Embryonic facial prominence (tissue), 1 donor: ENCODE measurements around the gene BAG5.
"Not testable (repeated sequence)": the region's sequence is repeated elsewhere in the genome, so short reads cannot be mapped to it uniquely, and the experiment has no call there.

Source experiments
- DNase-seq: peaks from one replicate; pipeline ENCODE4 v3.0.0-alpha.2; 2016; ENCODE audit errors: extremely low spot score

The BAG5 gene, protein sequence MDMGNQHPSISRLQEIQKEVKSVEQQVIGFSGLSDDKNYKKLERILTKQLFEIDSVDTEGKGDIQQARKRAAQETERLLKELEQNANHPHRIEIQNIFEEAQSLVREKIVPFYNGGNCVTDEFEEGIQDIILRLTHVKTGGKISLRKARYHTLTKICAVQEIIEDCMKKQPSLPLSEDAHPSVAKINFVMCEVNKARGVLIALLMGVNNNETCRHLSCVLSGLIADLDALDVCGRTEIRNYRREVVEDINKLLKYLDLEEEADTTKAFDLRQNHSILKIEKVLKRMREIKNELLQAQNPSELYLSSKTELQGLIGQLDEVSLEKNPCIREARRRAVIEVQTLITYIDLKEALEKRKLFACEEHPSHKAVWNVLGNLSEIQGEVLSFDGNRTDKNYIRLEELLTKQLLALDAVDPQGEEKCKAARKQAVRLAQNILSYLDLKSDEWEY

DNA sequence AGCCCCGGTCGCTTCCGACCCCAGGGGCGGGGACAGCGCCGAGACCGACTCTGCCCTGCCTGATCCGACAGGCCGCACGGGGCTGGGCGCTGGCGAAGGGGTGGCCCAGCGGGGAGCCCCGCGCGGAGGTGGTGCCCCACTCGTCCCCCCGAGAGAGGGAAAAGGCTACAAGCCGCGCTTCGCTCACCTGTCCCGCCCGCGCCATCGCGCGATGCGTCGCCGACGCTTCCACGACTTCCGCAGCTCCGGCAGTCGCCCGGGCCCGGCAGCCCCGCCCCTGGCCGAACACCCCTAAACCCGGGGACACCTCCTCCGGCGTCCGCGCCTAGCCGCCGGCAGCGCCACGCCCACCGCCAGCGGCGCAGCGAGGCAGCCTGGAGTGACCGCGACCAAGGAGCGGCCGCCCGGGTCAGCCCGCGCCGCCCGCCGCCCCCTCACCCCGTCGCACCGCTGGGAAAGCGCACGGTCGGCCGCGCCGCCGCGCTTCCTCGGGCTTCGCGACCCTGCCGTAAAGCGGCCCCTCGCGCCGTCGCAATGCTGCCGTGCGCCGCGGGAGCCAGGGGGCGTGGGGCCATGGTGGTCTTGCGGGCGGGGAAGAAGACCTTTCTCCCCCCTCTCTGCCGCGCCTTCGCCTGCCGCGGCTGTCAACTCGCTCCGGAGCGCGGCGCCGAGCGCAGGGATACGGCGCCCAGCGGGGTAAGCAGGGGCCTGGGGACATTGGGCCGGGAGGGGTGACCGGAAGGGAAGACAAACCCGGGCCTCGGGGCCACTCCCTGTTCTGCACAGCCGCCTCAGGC, at the start of gene BAG5, which contains the start of gene COA8:
Gene BAG5, minus strand, starts transcription at position 229 of the 797 bp plus-strand sequence. CDS start 1,493 bp downstream, outside the sequence.
Gene COA8, plus strand, starts transcription at position 532 of the 797 bp plus-strand sequence. Its CDS starts 42 bp downstream, at position 574.
- peak; percentile 48 for DNase-seq

DNA sequence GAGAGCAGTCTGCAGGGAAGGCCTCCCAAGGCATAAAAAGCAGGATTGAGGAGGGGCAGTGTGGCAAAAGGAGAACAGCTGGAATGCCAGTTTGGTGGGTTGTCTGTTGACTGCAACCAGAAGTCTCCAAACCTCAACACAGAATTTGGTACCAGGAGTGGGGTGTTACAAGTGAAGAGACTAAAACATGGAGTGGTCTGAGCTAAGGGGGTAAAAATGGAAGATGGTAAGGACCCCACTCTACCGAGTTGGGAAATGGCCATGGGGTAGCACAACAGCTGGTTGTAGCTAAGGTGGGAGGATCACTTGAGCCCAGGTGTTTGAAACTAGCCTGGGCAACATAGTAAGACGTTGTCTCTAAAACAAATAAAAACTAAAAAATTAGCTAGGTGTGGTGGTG, 48.8 kb upstream of the BAG5 start:
- no peak for DNase-seq

DNA sequence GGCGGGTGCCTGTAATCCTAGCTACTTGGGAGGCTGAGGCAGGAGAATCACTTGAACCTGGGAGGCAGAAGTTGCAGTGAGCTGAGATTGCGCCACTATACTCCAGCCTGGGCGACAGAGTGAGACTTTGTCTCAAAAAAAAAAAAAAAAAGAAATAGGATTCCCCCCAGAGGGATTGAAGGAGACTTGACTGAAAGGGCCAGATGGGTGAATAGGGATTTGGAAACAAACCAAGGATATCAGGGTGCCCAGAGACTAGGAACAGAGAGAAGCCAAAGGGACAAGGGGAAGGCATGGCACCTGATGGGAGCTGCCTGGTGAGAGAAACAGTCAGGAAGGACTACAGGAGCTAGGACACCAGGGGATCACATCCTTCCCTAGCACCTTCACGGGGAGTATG, 46.6 kb upstream of the BAG5 start:
- not testable (repeated sequence) for DNase-seq

DNA sequence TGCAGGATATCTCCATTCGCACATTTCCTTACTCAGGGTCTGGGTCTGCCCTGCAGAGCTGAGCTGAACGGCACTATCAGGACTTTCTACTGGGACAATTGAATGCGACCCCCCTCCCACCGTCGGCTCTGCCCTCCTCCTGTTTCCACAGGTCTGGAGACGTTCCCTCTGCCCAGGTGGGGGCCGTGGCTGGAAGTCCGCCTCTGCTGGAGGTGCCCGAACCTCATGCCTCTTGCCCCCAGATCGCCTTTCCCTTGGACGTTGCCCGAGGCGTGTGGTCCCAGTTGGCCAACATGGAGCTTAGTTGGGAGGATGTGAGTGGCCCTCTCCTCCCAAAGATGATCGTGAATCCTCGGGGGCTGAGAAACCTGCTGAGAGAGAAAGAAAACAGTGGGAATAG, 45.4 kb upstream of the BAG5 start:
- DNase-seq: no peak

DNA sequence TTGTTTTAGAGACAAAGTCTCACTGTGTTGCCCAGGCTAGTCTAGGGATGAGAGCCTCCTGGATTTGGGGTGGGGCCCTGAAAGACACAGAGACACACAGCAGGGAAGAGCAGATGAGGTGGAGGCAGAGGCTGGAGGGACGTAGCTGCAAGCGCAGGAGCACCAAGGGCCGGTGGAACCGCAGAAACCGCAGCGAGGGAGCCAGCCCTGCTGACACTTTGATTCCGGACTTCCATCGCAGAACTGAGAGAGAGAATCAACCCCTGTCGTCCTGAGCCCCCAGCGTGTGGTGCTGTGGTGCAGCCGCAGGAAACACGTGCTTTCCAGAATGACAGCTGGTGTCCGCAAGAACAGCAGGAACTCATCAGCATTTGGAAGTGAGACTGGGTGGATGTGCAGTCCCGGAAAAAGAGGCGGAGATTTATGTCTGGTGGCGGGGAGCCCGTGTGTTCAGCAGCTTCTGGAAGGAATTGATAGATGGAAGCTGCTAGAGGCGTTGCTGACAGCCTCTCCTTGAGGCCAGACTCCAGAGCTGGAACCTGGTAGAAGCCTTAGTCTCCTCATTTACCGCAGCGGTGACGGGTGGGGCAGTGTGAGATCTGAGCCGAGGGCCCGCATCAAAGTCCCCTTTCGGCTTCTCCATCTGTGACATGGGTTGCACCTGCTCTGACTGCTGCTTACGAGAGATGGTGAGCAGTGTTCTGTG, 44.7 kb upstream of the BAG5 start:
- DNase-seq: peak; percentile 83

DNA sequence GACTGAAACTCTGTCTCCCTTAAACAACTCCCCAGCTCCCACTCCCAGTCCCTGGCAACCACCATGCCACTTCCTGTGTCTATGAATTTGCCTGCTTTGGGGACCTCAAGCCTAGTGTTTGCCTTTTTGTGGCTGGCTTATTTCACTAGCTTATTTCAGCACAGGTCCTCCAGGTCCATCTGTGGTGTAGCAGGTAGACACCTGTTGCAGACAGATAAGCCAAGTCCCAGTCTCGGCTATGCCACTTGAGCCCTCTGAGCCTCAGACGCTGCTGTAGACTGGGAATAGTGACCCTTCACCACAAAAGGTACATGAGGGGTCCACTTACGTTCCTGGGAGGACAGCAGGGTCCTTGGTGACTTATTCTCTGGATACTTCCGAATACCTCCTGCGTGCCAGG, 42.2 kb upstream of the BAG5 start:
- no peak for DNase-seq

DNA sequence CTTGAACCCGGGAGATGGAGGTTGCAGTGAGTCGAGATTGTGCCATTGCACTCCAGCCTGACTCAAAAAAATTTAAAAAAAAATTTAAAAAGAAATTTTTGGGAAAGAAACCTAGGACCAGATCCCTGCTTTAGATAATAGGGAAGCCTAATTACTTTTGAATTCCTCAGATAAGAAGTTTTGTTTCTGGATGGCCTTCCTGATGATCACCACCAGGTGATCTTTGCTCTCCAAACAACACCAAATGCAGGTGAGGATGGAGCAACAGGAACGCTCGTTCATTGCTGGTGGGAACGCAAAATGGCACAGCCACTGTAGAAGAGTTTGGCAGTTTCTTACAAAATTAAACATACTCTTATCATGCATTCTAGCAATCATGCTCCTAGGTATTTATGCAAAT, 38.0 kb upstream of the BAG5 start:
- DNase-seq: no peak

DNA sequence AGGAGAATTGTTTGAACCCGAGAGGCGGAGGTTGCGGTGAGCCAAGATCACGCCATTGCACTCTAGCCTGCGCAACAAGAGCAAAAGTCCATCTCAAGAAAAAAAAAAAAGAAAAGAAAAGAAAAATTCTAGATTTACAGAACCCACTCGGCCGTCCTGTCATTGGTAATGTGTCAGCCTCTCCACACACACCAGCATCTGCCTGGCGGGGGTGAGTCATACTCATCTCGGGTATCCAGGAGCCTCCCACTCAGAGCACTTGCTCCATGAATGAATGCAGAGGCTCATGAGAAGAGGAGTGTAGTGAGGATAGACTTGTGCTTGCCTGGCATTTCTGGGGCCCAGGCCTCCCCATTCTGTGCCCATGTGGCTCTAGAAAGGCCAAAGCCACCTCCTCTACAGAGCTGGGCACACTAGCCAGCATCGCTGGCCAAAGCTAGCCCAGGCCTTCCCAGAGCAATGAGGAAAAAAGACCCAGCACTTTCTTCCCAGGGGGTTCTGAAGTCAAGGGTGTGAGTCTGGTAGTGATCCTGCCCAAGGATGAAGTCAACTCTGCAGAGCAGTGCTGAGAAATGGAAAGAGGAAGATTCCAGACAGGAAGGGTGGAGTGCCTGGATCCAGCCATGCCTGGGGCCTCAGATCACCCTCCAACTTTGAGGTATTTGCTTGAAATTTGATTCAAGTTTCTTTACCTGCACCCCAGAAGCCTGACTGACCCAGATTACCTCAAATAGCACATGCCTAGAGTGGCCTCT, 35.3 kb upstream of the BAG5 start:
- DNase-seq: no peak

DNA sequence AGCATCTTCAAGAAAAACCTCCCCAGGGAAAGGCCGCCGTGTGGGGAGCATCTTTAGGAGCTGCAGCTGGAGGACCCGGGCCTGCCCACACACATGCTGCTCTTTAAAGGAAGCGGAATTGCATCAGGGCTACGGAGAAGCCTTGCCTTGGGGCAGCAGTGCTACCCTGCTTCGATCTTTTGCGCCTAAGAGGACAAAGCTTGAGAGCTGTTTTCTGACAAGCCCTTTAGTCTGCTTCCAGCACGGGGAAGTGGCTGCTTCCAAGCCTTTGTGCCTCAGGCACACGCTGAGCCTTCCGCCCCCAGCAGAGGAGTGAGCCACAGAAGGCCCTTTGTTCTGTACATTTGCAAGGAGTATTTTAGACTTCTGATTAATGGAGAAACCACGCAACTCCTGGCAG, 31.8 kb upstream of the BAG5 start:
- DNase-seq: no peak

DNA sequence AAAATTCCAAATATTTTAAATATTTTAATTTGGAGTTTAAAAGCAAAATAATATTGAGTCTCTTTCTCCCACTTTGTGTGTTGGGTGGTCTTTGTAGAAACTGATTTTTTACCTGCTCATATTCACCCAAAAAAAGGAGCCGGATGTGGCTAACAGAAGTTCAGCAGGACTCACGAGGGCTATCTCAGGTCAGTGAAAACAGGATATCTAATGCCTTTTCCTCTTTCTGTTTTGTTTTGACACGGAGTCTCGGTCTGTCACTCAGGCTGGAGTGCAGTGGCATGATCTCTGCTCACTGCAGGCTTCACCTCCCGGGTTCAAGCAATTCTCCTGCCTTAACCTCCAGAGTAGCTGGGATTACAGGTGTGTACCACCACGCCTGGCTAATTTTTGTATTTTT, 31.1 kb upstream of the BAG5 start:
- DNase-seq: no peak

DNA sequence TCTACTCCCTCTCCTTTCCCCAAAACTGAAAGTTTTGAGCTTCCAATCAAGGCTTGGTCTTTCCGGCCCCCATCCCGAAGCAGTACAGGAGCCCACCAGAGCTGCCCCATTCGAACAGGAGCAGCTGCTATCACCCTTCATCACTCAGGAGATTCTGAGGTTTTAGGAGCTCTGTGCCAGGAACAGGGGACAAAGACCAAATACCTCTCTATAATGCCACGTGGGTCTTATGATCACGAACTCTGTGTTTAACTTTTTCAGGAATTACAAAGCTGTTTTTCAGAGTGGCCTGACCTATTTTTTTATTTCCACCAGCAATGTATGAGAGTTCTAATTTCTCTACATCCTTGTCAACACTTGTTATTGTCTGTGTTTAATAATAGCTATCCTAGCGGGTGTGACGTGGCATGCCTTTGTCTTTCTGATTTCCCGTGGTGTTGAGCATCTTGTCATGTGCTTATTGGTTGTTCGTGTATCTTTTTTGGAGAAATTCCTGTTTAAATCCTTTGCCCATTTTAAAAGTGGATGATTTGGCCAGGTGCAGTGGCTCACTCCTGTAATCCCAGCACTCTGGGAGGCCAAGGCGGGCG, 22.0 kb upstream of the BAG5 start:
- no peak for DNase-seq

DNA sequence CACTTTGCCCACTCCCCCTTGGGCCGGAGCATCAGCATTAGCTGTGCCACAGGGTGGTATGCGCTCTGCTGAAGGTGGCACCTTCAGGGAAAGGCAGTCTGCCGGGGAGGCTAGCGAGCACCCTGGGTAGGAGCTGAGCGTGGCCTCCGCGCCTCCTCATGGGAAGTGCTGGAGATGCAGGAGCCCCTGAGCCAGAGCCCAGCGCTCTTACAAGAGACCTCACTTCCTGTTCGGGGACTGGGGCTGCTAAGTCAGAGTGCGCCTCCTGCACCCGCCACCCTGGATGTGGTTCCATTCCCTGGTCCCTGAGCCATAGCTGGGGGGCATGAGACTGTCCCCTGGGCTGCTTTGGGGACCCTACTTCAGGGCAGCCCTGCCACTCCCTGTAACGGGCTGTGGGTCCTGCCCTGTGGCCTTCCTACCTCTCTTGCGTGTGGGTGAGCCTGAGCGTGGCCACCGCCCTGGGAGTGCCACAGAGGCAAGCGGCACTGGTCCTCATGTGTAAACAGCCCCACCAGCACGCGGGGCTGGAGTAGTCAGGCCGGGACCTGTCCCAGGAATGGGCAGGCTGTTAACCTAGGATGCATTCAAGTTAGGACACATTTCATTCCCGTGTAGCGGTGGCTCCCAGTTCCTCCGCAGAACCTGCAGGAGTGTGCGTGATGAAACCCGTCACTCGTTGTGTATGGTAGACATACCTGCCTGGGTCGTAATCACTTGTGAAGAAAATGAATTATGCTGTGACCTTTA, 19.7 kb upstream of the BAG5 start:
- DNase-seq: no peak

DNA sequence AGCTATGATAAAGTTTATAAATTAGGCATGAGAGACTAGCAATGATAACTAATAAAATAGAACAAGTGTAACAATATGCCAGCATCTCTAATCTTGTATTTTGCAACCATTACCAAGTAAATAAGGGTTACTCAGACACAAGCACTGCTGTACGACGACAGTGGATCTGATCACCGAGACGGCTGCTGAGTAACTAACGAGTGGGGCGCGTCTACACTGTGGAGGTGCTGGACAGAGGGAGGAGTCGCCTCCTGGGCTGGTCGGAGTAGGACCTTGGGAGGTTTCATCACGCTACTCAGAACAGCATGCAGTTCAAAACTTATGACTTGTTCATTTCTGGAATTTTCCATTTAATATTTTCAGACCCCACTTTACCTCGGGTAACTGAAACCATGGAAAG, 18.7 kb upstream of the BAG5 start:
- no peak for DNase-seq

DNA sequence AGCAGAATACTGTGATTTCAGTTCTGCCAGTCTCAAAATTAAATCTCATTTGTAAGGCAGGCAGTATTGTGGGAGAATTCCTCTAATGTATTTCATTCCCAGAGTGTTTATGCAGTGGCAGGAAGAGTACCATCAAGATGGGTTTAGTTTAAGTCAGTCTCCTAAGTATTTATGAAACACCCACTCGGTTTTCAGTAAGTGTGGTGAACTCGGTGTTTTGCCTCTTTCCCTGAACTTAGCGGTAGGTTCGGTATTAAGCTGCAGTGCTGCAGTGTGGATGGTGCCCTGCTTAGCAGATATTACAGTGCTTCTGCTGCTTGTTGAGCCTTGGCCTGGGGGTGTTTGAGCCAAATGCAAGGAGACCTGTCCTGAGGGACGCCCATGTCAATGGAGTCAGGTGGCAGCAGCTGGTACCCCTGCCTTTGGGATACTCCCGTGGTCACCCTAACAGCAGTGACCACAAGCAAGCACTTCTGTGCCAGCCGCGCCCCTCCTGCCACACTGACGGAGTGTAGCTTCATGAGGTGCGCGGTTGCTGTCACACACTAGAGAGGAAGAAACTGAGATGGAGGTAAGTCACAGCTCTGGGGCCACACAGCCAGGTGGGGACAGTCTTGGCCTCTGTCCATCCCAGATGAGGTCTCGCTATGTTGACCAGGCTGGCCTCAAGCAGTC, 16.1 kb upstream of the BAG5 start:
- no peak for DNase-seq

DNA sequence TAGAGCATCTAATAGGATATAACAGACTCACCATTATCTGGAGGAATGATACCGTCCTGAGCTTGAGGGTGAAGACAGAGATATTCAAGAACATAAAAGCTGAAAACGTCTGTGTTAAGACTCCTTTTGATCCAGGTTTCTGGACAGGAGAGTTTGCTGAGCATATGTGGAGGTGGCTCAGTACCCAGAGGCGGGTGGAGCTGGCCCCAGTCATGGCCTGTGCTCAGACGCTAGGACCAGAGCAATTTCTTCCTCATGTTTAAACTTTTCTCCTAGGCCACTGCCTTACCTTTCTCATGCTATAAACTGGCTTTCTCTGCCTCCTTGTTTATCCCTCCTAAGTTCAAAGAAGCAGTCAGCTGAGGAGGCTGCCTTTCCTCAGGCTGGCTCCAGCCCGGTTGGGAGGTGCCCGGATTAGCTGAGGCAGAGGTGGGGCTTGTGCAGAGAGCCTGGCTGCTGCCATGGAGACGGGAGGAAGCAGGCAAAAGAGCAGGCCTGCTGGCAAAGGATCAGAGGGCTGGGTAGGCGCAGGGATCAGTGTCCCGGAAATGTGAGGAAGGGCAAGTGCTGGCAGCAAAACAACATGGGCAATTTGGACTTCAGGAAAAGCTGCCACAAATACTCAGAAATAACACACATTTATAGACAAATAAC, 14.0 kb upstream of the BAG5 start:
- DNase-seq: peak; percentile 85

DNA sequence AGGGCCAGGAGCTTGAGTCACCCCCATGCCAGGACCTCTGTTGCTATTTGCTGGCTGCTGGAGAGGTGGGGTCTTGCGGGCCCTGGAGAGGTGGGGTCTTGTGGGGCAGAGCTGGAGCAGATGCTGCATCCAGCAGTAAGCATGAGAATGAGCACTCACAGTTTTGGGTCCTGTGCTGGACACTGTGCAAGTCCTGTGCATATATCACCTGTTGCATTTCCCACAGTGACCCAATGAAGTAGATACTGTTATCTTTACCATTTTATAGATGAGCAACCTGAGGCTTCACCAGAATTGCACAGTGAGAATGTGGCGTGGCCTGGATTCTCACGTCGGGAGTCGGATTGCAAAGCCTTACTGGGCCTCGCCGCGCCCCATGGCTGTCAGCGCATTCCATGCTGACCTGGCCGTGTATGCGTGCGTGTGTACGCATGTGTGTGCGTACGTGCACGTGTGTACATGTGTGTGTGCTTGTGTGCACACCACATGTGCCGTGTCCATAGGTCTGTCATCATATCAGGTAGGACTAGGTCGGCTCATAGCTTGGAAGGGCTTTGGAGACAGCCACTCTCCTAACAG, 12.3 kb upstream of the BAG5 start:
- no peak for DNase-seq

DNA sequence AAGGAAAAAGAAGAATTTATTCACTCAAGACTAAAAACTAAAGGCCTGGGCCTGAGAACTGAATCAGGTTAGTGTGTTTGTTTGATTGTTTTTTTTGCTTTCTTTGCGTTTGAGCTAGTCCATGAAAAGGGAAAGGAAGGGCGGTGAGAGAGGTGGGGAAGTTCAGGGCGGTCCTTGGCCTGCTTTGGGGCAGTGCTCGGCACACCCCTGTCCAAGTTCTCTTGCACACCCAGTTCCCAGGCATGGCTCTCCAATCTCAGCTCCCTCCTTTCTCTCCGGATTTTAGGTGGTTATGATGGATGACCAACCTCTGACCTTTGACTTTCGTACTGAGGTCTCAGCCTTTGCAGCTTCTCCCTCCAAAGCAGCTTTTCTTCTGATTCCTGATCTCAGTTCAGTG, 11.6 kb upstream of the BAG5 start:
- DNase-seq: no peak

DNA sequence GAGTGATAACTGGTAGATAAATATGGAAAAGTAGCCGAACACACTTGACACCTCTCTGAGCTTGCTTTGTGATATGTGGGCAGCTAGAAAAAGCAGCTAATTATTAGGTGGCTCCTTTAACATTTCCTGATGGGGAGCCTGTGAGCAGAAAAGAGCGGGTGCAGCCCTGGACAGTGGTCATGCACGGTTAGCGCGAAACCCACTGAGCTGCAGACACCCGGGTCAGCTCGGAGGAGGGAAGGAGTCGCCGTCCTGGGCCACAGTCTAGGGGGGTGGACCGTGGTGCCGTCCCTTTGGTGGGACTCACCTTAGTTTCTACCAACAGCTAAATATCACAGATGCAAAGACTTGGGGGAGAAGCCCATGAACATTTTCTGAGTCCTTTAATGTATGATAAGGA, 7.0 kb upstream of the BAG5 start:
- no peak for DNase-seq

DNA sequence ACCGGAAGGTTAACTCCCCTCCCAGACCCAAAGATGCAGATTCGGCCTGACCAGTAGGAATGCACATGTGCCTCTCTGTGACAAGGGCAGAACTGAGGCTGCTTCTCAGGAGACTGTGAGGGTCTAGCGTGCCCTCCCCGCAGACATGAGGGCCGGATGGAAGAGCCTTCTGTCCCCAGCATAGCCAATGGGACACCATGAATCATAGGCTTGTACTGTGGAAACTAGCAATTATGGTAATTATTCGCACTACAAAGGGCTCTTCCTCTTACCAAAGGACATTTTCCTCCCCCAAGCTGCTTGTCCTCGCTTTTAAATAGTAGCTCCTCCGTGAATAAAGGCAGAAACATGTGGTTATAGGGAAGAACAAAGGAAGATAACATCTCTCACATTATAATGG, 6.5 kb upstream of the BAG5 start:
- DNase-seq: no peak
